GM18507 (cell line): ENCODE data around the gene BCCIP.

ENCODE experiments used
- DNase-seq: peaks from one replicate; pipeline ENCODE4 v3.0.0; 2011; ENCODE audit warnings: low read depth; ENCODE audit not compliant: insufficient read length; ENCODE audit errors: extremely low spot score
- FAIRE-seq: peaks from 2 replicates; lab custom pipeline; 2011; peaks lifted over from hg19 to GRCh38; lab: Jason Lieb, UNC

The BCCIP gene

DNA sequence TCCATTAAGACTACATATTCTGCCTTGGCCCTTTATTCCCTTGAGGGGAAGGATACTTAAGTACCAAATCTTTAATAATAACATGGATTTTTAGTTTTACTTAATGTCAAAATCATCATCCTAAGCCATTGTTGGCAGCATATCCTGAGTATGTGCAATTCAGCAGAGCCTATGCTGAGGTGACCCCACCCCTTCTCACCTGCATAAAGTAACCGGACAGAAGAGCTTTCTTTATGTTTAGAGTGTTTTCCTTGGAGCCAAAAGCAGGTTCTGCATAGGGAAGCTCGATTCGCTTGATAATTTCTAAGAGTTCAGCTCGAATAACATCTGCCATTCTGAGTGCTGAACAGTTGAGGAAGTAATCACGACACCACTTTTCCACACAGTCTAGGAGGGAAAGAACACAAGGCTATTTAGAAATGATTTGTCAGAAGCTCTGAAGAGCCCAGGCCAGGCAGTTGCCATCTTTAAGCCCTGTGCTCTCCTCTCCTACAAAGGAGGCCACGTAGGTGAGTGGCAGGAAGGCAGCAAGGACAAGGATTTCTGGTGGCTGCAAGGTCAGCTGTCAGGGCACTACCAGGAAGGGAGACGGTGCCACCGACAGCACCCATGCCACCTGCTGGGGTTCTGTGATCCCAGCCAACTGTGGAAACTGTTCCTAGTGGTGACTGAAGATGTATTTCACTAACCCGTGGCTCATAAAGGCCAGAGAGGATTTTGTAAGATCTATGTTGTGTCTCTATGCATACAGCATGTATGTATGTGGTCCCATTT is 15.6 kb downstream of the BCCIP start:
- FAIRE-seq (no peak), DNase-seq (no peak)

- FAIRE-seq (no peak), DNase-seq (no peak)
Observed at GRCh38 chr10:125840406-125840805, 17.1 kb downstream of the BCCIP start.

DNA sequence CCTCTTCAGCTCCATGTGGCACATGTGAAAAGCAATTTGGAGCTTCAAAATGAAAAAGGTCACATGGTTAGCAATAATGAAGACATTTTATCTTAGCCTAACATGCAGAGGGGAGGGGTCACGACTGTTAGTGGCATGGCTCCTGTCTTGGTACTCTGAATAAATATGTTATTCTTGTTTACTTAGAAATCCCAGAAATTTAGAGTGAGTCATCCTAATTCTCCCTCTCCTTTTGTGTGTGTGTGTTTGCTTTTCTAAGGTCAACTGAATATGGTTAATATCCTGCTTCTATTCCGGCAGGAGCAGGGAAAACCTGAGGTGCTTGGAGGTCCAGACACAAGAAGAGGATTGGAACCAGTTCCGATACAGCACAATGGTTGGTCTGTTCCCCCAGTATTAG is 17.6 kb downstream of the BCCIP start:
- no peak for FAIRE-seq
- no peak for DNase-seq

DNA sequence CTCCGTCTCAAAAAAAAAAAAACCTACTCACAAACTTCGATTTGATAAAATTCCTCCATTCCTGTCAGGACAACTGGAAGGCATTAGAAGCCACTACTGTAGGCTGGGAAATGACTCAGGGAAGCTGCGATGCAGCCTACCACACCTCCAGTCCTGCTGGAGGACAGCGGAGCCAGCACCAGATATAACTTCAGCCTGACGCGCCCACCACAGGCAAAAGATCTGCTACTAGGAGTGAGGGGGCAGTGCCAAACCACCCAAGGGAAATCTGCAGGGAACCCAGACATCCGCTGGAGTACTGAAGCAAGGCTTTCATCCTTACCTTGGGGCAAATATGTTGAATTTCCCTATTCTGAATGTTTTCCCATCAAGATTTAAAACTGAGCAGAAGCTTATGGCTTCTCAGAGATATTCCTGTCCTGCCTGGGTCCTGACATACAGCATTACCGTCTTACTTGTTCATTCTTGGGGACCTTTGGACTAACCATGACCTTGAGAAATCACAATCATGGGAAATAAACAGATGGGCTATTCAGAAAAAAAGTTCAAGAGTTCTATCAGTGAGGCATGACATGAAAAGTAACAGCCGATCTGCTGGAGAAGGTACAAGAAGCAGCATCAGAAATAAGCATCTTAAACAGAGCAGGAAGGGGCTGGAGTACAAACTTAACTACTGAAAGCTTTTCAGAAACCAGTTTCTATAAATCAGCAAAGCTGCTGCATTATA is 20.4 kb downstream of the BCCIP start:
- no peak for FAIRE-seq
- DNase-seq, result no peak

GRCh38 chr10:125844751-125845221 is 21.4 kb downstream of the BCCIP start:
- no peak for FAIRE-seq
- no peak for DNase-seq

- DNase-seq, result no peak
- no peak for FAIRE-seq
Observed at GRCh38 chr10:125845617-125846016, 22.3 kb downstream of the BCCIP start.

DNA sequence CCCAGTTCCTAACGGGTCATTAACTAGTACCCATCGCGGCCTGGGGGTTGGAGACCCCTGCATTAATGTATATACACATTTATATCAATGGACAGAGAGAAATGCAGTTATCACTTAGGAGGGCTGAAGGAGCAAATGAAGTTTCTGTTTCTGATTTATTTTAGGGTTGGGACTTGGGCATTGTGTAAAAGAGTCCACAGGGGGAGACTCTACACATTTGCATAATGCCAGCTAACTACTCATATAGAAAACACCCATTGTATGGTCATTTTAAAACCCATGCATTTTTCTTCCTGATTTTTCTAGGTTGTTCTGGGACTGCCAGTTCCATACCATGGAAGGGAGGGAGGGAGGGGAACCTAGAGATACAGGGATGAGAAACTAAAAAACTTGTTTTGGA is 23.5 kb downstream of the BCCIP start:
- no peak for FAIRE-seq
- no peak for DNase-seq

GRCh38 chr10:125848371-125848770 is 25.0 kb downstream of the BCCIP start:
- DNase-seq (no peak), FAIRE-seq (no peak)

- FAIRE-seq (no peak), DNase-seq (no peak)
Observed at GRCh38 chr10:125848857-125849256, 25.5 kb downstream of the BCCIP start.

- FAIRE-seq (no peak), DNase-seq (no peak)
Observed at GRCh38 chr10:125849448-125849847, 26.1 kb downstream of the BCCIP start.

DNA sequence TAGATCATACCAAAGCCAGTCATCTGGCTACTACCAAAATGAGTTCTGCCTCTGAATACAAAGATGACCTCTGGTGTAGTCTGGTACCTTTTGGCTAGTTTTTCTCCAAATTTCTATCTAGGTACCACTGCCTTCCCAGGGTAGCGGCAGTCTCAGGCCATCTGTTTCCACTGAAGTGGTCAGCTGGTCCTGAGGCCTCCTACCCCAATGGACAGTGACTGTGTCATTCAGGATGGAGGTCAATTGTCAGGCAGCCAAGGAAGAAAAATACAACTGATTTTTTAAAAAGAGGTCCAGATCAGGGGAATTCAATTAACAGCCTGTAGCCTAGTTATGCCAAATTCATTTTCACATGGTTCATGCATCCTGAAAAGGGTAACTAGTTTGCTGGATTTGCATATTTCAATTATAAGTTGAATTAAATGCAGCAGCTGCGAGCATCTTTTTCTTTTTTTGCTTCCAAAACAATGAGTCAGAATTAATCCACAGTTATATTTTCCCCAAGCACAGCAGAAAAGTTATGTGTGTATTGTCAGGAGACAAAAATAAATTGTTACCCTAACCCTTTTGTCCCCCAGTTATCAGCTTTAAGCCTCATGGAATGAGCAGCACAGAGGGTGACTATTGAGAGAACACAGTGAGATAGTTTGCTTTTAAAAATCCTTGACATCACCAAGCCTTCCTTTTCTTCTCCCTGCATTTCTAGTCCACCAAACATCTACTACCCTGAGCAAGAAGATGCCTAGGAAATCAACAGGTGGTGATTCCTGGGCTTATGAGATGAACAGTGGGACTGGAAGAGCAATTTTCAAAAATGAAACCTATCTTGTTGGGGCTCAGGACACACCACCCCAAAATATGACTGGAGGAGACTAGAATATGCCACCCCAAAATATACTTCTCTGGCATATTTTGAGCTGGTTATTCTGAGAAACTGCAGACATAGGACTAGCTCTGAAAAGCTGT is 27.7 kb downstream of the BCCIP start:
- FAIRE-seq (no peak), DNase-seq (no peak)

GRCh38 chr10:125852487-125852886 is 29.1 kb downstream of the BCCIP start:
- DNase-seq (no peak), FAIRE-seq (no peak)

DNA sequence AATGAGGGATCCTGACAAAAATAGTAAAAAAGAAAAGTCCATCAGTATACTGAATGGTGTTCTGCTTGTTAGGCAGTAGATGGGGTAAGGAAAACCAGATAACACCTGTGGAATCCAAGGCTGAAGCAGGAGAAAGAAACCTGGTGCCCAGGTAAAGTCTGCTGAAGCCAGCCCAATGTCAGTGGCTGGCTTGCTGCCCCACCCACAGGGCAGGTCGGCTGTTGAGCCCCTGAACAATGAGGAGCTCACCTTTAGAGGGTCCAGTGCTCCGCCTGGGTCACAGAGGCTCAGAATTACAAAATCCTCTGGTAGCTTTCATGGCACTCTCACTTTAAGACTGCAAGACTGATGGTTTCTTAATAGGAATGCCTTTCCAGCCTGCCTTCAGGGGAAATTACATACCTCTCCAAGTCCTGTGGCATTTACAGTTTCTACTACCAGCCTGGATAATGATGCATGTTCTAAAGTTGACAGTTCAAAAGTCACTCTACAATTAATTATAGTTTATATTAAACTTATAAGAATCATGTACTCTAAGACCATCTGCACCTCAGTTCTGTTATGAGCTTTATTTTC is 33.9 kb downstream of the BCCIP start:
- FAIRE-seq, result no peak
- no peak for DNase-seq

DNA sequence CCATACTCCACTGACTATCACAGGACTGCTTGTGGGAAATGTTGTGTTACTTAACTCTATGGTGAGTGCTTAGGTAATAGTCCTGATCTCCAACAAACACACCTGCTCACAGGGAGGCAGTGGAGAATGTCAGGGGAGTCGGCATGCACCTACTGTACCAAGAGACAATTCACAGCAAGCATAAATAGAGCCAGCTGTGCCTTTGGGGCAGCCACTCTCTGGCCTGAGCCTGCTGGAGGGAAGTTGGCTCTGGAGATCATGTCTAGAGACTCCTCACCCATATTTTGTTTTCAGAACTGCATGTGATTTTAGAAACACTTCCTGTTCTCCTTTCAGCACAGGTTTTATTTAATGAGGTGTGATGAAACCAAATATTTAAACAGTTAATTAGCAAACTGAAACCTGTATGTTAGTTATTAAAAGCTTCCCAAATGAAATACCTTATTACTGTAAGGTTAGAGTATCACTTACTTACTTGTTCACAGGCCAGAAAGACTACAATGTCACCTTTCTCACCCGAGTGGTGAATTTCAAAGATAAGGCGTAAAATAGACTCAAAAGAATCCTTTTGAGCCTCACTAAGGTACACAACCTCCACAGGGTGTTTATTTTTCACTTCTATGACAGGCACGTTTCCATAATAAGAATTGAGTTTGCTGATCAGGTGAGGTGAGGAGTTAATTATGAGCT is 35.9 kb downstream of the BCCIP start:
- no peak for FAIRE-seq
- DNase-seq, result no peak

GRCh38 chr10:125865120-125865519 is 41.8 kb downstream of the BCCIP start:
- no peak for FAIRE-seq
- no peak for DNase-seq

DNA sequence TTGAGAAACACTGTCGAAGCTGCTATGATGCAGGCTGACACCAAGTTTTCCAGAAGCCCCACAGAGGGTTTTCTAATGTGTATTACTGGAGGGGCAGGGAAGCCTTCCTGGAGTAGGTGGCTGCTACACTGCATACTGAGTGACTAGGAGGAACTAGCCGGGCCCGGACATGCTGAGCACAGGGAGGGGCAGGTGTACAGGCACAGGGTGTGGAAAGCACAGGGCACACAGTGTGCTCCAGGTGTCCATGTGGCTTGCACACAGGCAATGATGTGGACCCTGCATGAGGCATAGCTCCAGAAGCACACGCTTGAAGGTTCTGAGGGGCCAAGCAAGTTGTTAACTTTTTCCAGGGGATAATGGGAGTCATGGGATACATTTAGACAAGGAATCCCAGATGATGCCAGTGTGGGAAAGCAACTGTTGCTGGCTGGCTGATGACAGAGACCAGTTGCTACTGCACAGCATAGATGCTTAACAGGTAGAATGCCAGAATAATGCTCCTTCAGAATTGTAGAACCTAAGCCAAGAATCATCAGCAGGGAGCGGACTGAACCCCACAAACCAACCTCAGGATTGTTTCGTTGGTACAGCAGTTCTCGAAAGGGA is 43.2 kb downstream of the BCCIP start:
- FAIRE-seq, result no peak
- DNase-seq, result no peak

DNA sequence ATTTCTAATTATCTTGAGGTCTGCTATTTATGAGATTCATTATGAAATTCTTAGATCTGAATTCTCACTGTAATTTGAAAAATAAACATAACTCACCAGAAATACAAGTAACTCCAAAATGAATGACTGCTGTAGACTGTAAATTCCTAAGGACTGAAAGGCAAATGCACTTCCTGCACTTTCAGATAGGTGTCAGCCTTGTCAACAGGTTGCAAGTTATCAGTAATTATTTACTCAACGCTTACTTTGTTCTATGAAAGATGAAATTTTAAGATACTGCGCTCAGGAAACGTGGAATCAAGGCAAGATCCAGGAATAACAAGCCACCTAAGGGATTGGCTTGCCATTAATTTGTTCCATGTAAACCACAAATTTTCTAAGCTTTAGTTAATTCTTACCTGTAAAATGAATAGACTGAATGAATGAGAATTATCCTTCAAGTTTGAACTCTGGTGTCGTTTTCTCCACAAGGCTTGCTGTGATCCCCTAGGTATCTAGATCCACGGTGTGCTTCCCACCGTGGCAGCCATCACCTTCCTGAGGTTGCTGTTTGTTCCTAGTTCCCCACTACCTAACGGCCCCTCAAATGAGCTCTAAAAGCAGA is 45.1 kb downstream of the BCCIP start:
- DNase-seq (no peak), FAIRE-seq (peak; percentile 71)

- FAIRE-seq, result no peak
- no peak for DNase-seq
Observed at GRCh38 chr10:125871338-125871737, 48.0 kb downstream of the BCCIP start.
